IMR-90 (cell line): ENCODE data around the gene S100B. TPM values are rescaled to one million over a fixed set of nuclear protein-coding genes. Genes with fewer than 3 reads are reported as not detected.

Experiments
- ATAC-seq: fragments of 200-7000 bp; cut with Tn5 transposase; 2 replicates; pipeline ENCODE4 v1.9.1; 2020; ENCODE audit warnings: low read depth, mild to moderate bottlenecking, moderate library complexity
- BruUV-seq: library from RNA; stranded (reverse); fragments of 400-500 nt; replicated peaks from 2 replicates; lab custom pipeline; 2021; lab: Mats Ljungman, UMichigan
- CTCF ChIA-PET: fragments of 300-600 bp; formaldehyde crosslinking; extraction: SDS; loops from one replicate; lab custom pipeline; 2021; ENCODE audit warnings: antibody characterized with exemption; lab: Yijun Ruan, JAX
- POLR2A ChIA-PET: fragments of 300-600 bp; sonication (Branson Sonifier 250); formaldehyde crosslinking; loops from one replicate; lab custom pipeline; 2022; ENCODE audit warnings: antibody characterized with exemption; ENCODE audit not compliant: unreplicated experiment; lab: Charles Lee
- DNase-seq: peaks from one replicate; pipeline ENCODE4 v3.0.0; 2013
- H2AFZ ChIP-seq: replicated peaks from 2 replicates; pipeline ENCODE3; 2013; ENCODE audit warnings: low read length, mild to moderate bottlenecking; ENCODE audit not compliant: poor library complexity
- H2AK5ac ChIP-seq: 2 replicates; pipeline ENCODE4 v1.6.1; 2013; ENCODE audit warnings: low read depth, low read length, inconsistent platforms
- H2AK9ac ChIP-seq: replicated peaks from 2 replicates; pipeline ENCODE3; 2013; ENCODE audit warnings: mild to moderate bottlenecking, low read depth, low read length, moderate library complexity; ENCODE audit not compliant: poor library complexity
- H2BK120ac ChIP-seq: 2 replicates; pipeline ENCODE4 v1.6.1; 2013; ENCODE audit warnings: low read depth, low read length, inconsistent platforms
- H2BK15ac ChIP-seq: 3 replicates; pipeline ENCODE4 v1.6.1; 2013; ENCODE audit warnings: low read depth, low read length, inconsistent platforms
- H2BK20ac ChIP-seq: 2 replicates; pipeline ENCODE4 v1.6.1; 2013; ENCODE audit warnings: low read depth, mild to moderate bottlenecking, inconsistent platforms, low read length, moderate library complexity
- H2BK5ac ChIP-seq: 2 replicates; pipeline ENCODE4 v1.6.1; 2013; ENCODE audit warnings: mild to moderate bottlenecking, low read depth, low read length, inconsistent platforms; ENCODE audit not compliant: poor library complexity, severe bottlenecking
- H3K14ac ChIP-seq: replicated peaks from 2 replicates; pipeline ENCODE4 v1.6.1; 2013; ENCODE audit warnings: low read depth, low read length, inconsistent platforms
- H3K18ac ChIP-seq: 2 replicates; pipeline ENCODE4 v1.6.1; 2013; ENCODE audit warnings: low read depth, low read length, control low read depth
- H3K23ac ChIP-seq: 2 replicates; pipeline ENCODE4 v1.6.1; 2013; ENCODE audit warnings: low read depth, low read length, inconsistent platforms
- H3K27ac ChIP-seq: 2 replicates; pipeline ENCODE4 v1.5.1; 2013; ENCODE audit warnings: mild to moderate bottlenecking, control low read depth, low read length; ENCODE audit not compliant: insufficient read depth
- H3K27me3 ChIP-seq: 2 replicates; pipeline ENCODE4 v1.6.1; 2013; ENCODE audit warnings: low read length; ENCODE audit not compliant: control insufficient read depth, insufficient read depth
- H3K36me3 ChIP-seq: 2 replicates; pipeline ENCODE4 v1.6.1; 2013; ENCODE audit warnings: low read length, mixed read lengths; ENCODE audit not compliant: control insufficient read depth, insufficient read depth
- H3K4ac ChIP-seq: 2 replicates; pipeline ENCODE4 v1.6.1; 2013; ENCODE audit warnings: low read depth, low read length, inconsistent platforms
- H3K4me1 ChIP-seq: 2 replicates; pipeline ENCODE4 v1.6.1; 2013; ENCODE audit warnings: low read length, mixed read lengths; ENCODE audit not compliant: control insufficient read depth, insufficient read depth
- H3K4me2 ChIP-seq: 2 replicates; pipeline ENCODE4 v1.6.1; 2013; ENCODE audit warnings: low read depth, mild to moderate bottlenecking, control low read depth, low read length, moderate library complexity
- H3K4me3 ChIP-seq: 2 replicates; pipeline ENCODE4 v1.5.1; 2013; ENCODE audit warnings: low read depth, mild to moderate bottlenecking, control low read depth, low read length, moderate library complexity; ENCODE audit not compliant: insufficient read depth
- H3K56ac ChIP-seq: 2 replicates; pipeline ENCODE4 v1.6.1; 2013; ENCODE audit warnings: low read length, inconsistent platforms; ENCODE audit not compliant: insufficient read depth; ENCODE audit errors: extremely low read depth
- H3K79me1 ChIP-seq, 2 experiments: 2 replicates each; pipeline ENCODE4 v1.6.1; 2013; ENCODE audit warnings: low read length in 2 of 2, inconsistent platforms in 1 of 2, low read depth in 1 of 2
- H3K9ac ChIP-seq: 2 replicates; pipeline ENCODE4 v1.6.1; 2013; ENCODE audit warnings: low read depth, low read length, control low read depth
- H3K9me1 ChIP-seq: 2 replicates; pipeline ENCODE4 v1.6.1; 2013; ENCODE audit warnings: low read length, inconsistent platforms; ENCODE audit not compliant: insufficient read depth
- H3K9me3 ChIP-seq: 2 replicates; pipeline ENCODE4 v1.6.1; 2013; ENCODE audit warnings: low read length; ENCODE audit not compliant: control insufficient read depth, insufficient read depth
- H4K20me1 ChIP-seq: 2 replicates; pipeline ENCODE4 v1.6.1; 2013; ENCODE audit warnings: low read length, inconsistent platforms; ENCODE audit not compliant: insufficient read depth
- H4K5ac ChIP-seq: 2 replicates; pipeline ENCODE4 v1.6.1; 2013; ENCODE audit warnings: mild to moderate bottlenecking, low read depth, low read length, control low read depth
- H4K8ac ChIP-seq, 2 experiments: 2 replicates each; pipeline ENCODE4 v1.6.1; 2013; ENCODE audit warnings: low read depth in 2 of 2, low read length in 2 of 2, control low read depth in 1 of 2, inconsistent platforms in 1 of 2
- H4K91ac ChIP-seq: 2 replicates; pipeline ENCODE4 v1.6.1; 2013; ENCODE audit warnings: low read depth, low read length, inconsistent platforms; ENCODE audit not compliant: insufficient read depth
- BHLHE40 ChIP-seq: fragments of 150-350 bp; IDR thresholded peaks from 2 replicates; pipeline ENCODE4 v1.6.1; 2016; ENCODE audit warnings: mild to moderate bottlenecking, low read depth, low read length
- CHD1 ChIP-seq: IDR thresholded peaks from 2 replicates; pipeline ENCODE4 v1.6.1; 2012; ENCODE audit warnings: low read depth, low read length, improper control_type of control experiment
- ELK1 ChIP-seq: fragments of 150-350 bp; IDR thresholded peaks from 2 replicates; pipeline ENCODE4 v1.6.1; 2016; ENCODE audit warnings: low read depth, mild to moderate bottlenecking, low read length, moderate library complexity, borderline replicate concordance
- FOS ChIP-seq: fragments of 150-350 bp; IDR thresholded peaks from 2 replicates; pipeline ENCODE4 v1.6.1; 2016; ENCODE audit warnings: low read depth, low read length
- MXI1 ChIP-seq: IDR thresholded peaks from 2 replicates; pipeline ENCODE4 v1.6.1; 2012; ENCODE audit warnings: low read depth, mild to moderate bottlenecking, low read length, moderate library complexity, borderline replicate concordance
- POLR2A ChIP-seq: IDR thresholded peaks from 2 replicates; pipeline ENCODE4 v1.6.1; 2012; ENCODE audit warnings: mild to moderate bottlenecking, low read depth, low read length
- RFX5 ChIP-seq: IDR thresholded peaks from 2 replicates; pipeline ENCODE4 v1.8.0; 2012; ENCODE audit warnings: low read depth, mild to moderate bottlenecking, low read length, moderate library complexity
- WGBS, 2 experiments: methylation state at CpG; one replicate each; pipeline versions ENCODE4 v1.1.5 to v1.1.7; 2013; ENCODE audit warnings: missing lambda C conversion rate in 2 of 2; ENCODE audit not compliant: insufficient read length in 1 of 2; ENCODE audit errors: extremely low coverage in 2 of 2; 5-methylcytosine and 5-hydroxymethylcytosine counted together
- dilution Hi-C: fragments of 300-500 bp; cut with HindIII; formaldehyde crosslinking; loops from one replicate; pipeline ENCODE4 v1.14.3; 2018; ENCODE audit warnings: low sequenced_read_pairs; ENCODE audit not compliant: unreplicated experiment
- in situ Hi-C: fragments of 300-500 bp; cut with MboI; formaldehyde crosslinking; loops from 3 replicates; pipeline ENCODE4 v1.14.3; 2019; ENCODE audit warnings: low sequenced_read_pairs, inconsistent platforms, mixed read lengths
- intact Hi-C: fragments of 100-400 bp; cut with micrococcal nuclease; formaldehyde crosslinking; loops from 2 replicates; pipeline ENCODE4 v1.10.0; 2022
- polyA plus RNA-seq, 3 experiments: library from polyadenylated mRNA; depleted of rRNA; stranded (reverse); fragments of >200 nt; gene quantifications; 2 replicates each; pipeline ENCODE4 v1.2.3, GENCODE V29; 2012; ENCODE audit warnings: low replicate concordance in 1 of 3
- total RNA-seq: library from RNA; depleted of rRNA; stranded (reverse); fragments of >200 nt; gene quantifications from 2 replicates; pipeline ENCODE4 v1.2.3, GENCODE V29; 2012

S100B gene
- total and polyA plus RNA-seq, 2 of the 4 experiments (the other 2 are of a cell fraction): 0.18 to 0.26 TPM

GRCh38 chr21:46597031-46597430 is 7.9 kb downstream of the S100B start:
- intact Hi-C loops: no loop called here
- no peak for DNase-seq
- dilution Hi-C loops: no loop called here
- H3K4me1 ChIP-seq: peaks cover 6% of the 10 kb centered on the region
- no peak overlapping the region for H4K91ac ChIP-seq
- no peak overlapping the region for H3K18ac ChIP-seq
- no peak overlapping the region for H4K8ac ChIP-seq
- CTCF ChIA-PET: no interaction called here
- H2BK120ac ChIP-seq: no peak overlapping the region
- BruUV-seq: no TSS peak
- H4K20me1 ChIP-seq: no peaks in the 10 kb centered on the region
- H3K56ac ChIP-seq: no peak overlapping the region
- H3K14ac ChIP-seq: no peak overlapping the region
- H3K4me2 ChIP-seq: no peak overlapping the region
- no peak overlapping the region for H3K27ac ChIP-seq
- POLR2A ChIA-PET: no interaction called here
- no peaks in the 10 kb centered on the region for H3K27me3 ChIP-seq
- H3K9ac ChIP-seq: no peak overlapping the region
- H2BK15ac ChIP-seq: no peak overlapping the region
- H3K9me1 ChIP-seq: peaks cover 8% of the 10 kb centered on the region; the same call in 1 of the 2 replicates
- H2AFZ ChIP-seq: no peak overlapping the region
- no peak overlapping the region for H3K4me3 ChIP-seq
- in situ Hi-C loops: no loop called here
- peaks cover 11% of the 10 kb centered on the region for H3K9me3 ChIP-seq
- no peak for ATAC-seq
- H3K36me3 ChIP-seq: no peaks in the 10 kb centered on the region
- no peak overlapping the region for H2AK9ac ChIP-seq
- no peak overlapping the region for H3K23ac ChIP-seq
- WGBS, 2 experiments: no CpG with 5 or more reads among the region's 8 CpGs
- H2BK5ac ChIP-seq: no peak overlapping the region
- H2AK5ac ChIP-seq: no peak overlapping the region
- no peak overlapping the region for H2BK20ac ChIP-seq
- H3K79me1 ChIP-seq: no peaks in the 10 kb centered on the region
- no peak overlapping the region for H3K4ac ChIP-seq
- TF ChIP-seq POLR2A: no peak
- no peak for TF ChIP-seq ELK1
- TF ChIP-seq FOS: no peak
- TF ChIP-seq MXI1: no peak
- TF ChIP-seq RFX5: no peak
- no peak for TF ChIP-seq BHLHE40
- no peak for TF ChIP-seq CHD1
- H4K5ac ChIP-seq: no peak overlapping the region
